VCaP (cell line): ENCODE data around the gene RFC5.
"Not testable (repeated sequence)": the region's sequence is repeated elsewhere in the genome, so short reads cannot be mapped to it uniquely, and the experiment has no call there.

Source experiments
- H3K27ac ChIP-seq: fragments of 450-650 bp; 2 replicates; pipeline ENCODE4 v1.5.1; 2017
- TF ChIP-seq, protein P1 (sequence below): fragments of 450-650 bp; conservative IDR thresholded peaks from 2 replicates; pipeline ENCODE4 v1.5.1; 2017; ENCODE audit warnings: mild to moderate bottlenecking, moderate library complexity

Gene RFC5

DNA sequence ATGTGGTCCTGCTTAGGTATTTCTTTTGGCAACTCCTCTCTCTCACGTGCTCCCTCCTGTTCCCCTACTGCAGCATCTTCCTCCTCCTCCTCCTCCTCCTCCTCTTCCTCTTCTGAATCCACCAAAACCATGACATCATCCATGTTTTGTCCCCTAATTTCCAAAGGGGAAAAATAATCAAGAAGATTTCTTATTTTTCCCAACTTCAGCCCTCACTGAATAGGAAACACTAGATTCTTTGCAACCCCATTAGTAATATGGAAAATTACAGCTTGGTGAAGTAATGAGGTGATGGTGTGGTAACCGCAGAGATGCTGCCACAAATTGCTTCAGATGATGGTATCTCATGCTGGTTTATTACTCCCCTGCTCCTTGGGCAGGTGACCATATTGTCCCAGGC is 51.9 kb downstream of the RFC5 start:
- TF ChIP-seq, protein P1, sequence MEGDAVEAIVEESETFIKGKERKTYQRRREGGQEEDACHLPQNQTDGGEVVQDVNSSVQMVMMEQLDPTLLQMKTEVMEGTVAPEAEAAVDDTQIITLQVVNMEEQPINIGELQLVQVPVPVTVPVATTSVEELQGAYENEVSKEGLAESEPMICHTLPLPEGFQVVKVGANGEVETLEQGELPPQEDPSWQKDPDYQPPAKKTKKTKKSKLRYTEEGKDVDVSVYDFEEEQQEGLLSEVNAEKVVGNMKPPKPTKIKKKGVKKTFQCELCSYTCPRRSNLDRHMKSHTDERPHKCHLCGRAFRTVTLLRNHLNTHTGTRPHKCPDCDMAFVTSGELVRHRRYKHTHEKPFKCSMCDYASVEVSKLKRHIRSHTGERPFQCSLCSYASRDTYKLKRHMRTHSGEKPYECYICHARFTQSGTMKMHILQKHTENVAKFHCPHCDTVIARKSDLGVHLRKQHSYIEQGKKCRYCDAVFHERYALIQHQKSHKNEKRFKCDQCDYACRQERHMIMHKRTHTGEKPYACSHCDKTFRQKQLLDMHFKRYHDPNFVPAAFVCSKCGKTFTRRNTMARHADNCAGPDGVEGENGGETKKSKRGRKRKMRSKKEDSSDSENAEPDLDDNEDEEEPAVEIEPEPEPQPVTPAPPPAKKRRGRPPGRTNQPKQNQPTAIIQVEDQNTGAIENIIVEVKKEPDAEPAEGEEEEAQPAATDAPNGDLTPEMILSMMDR, result no peak
- H3K27ac ChIP-seq, result no peak overlapping the region

DNA sequence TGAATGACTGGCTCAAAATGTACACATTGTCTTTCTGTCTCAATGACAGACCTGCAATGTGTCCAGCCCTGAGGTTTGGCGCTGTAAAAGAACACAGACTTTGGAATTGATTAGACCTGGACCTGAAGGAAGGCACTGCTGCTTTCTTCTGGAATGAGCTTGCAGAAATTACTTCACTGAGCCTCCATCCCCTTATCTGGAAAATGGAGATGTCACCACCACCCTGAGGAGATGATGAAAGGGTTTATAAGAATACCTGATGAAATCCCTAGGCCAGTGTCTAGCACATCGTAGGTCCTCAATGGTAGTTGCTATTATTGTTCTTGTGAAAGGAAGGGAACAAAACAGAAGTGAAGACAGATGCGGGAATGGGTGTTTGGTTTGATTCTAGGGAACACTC is 54.1 kb downstream of the RFC5 start:
- H3K27ac ChIP-seq, result no peak overlapping the region
- TF ChIP-seq, protein P1, result no peak

DNA sequence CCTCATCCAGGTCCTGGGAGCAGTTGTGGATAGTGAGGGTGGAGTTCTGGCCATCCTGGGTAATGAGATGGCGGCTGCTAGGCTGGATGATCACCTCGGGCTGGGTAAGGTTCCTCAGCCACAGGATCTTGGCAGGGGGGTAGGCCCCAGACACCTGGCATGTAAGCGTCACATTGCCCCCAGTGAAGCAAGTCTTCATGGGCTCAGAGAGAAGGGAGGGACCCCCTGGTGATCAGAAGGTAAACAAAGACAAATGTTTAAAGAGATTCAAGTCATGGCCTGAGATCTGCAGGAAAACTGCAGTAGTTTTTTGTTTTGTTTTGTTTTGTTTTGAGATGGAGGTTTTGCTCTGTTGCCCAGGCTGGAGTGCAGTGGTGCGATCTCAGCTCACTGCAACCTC is 57.3 kb downstream of the RFC5 start:
- no peak overlapping the region for H3K27ac ChIP-seq
- TF ChIP-seq, protein P1, result no peak

DNA sequence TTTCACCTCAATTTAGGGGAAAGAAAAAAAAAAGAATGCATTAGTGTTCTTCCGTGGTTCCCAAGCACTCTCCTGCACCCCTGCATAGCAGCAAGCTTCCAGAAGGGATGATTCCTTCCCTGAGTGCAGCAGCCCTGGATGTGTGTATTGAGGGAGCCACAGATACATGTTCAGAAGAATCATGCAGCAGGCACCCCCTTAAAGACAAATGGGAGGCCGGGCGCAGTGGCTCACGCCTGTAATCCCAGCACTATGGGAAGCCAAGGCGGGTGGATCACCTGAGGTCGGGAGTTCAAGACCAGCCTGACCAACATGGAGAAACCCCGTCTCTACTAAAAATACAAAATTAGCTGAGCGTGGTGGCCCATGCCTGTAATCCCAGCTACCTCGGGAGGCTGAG is 65.0 kb downstream of the RFC5 start:
- H3K27ac ChIP-seq, result not testable (repeated sequence)
